IMR-90 (cell line): ENCODE results near the gene STAG1. TPM values are rescaled to one million over a fixed set of nuclear protein-coding genes. Genes with fewer than 3 reads are reported as not detected.

Source experiments
- ATAC-seq: fragments of 200-7000 bp; cut with Tn5 transposase; 2 replicates; pipeline ENCODE4 v1.9.1; 2020; ENCODE audit warnings: low read depth, mild to moderate bottlenecking, moderate library complexity
- BruUV-seq: library from RNA; stranded (reverse); fragments of 400-500 nt; replicated peaks from 2 replicates; lab custom pipeline; 2021; lab: Mats Ljungman, UMichigan
- CTCF ChIA-PET: fragments of 300-600 bp; formaldehyde crosslinking; extraction: SDS; loops from one replicate; lab custom pipeline; 2021; ENCODE audit warnings: antibody characterized with exemption; lab: Yijun Ruan, JAX
- POLR2A ChIA-PET: fragments of 300-600 bp; sonication (Branson Sonifier 250); formaldehyde crosslinking; loops from one replicate; lab custom pipeline; 2022; ENCODE audit warnings: antibody characterized with exemption; ENCODE audit not compliant: unreplicated experiment; lab: Charles Lee
- DNase-seq: peaks from one replicate; pipeline ENCODE4 v3.0.0; 2013
- H2AFZ ChIP-seq: replicated peaks from 2 replicates; pipeline ENCODE3; 2013; ENCODE audit warnings: low read length, mild to moderate bottlenecking; ENCODE audit not compliant: poor library complexity
- H2AK5ac ChIP-seq: 2 replicates; pipeline ENCODE4 v1.6.1; 2013; ENCODE audit warnings: low read depth, low read length, inconsistent platforms
- H2AK9ac ChIP-seq: replicated peaks from 2 replicates; pipeline ENCODE3; 2013; ENCODE audit warnings: mild to moderate bottlenecking, low read depth, low read length, moderate library complexity; ENCODE audit not compliant: poor library complexity
- H2BK120ac ChIP-seq: 2 replicates; pipeline ENCODE4 v1.6.1; 2013; ENCODE audit warnings: low read depth, low read length, inconsistent platforms
- H2BK15ac ChIP-seq: 3 replicates; pipeline ENCODE4 v1.6.1; 2013; ENCODE audit warnings: low read depth, low read length, inconsistent platforms
- H2BK20ac ChIP-seq: 2 replicates; pipeline ENCODE4 v1.6.1; 2013; ENCODE audit warnings: low read depth, mild to moderate bottlenecking, inconsistent platforms, low read length, moderate library complexity
- H2BK5ac ChIP-seq: 2 replicates; pipeline ENCODE4 v1.6.1; 2013; ENCODE audit warnings: mild to moderate bottlenecking, low read depth, low read length, inconsistent platforms; ENCODE audit not compliant: poor library complexity, severe bottlenecking
- H3K14ac ChIP-seq: replicated peaks from 2 replicates; pipeline ENCODE4 v1.6.1; 2013; ENCODE audit warnings: low read depth, low read length, inconsistent platforms
- H3K18ac ChIP-seq: 2 replicates; pipeline ENCODE4 v1.6.1; 2013; ENCODE audit warnings: low read depth, low read length, control low read depth
- H3K23ac ChIP-seq: 2 replicates; pipeline ENCODE4 v1.6.1; 2013; ENCODE audit warnings: low read depth, low read length, inconsistent platforms
- H3K27ac ChIP-seq: 2 replicates; pipeline ENCODE4 v1.5.1; 2013; ENCODE audit warnings: mild to moderate bottlenecking, control low read depth, low read length; ENCODE audit not compliant: insufficient read depth
- H3K27me3 ChIP-seq: 2 replicates; pipeline ENCODE4 v1.6.1; 2013; ENCODE audit warnings: low read length; ENCODE audit not compliant: control insufficient read depth, insufficient read depth
- H3K36me3 ChIP-seq: 2 replicates; pipeline ENCODE4 v1.6.1; 2013; ENCODE audit warnings: low read length, mixed read lengths; ENCODE audit not compliant: control insufficient read depth, insufficient read depth
- H3K4ac ChIP-seq: 2 replicates; pipeline ENCODE4 v1.6.1; 2013; ENCODE audit warnings: low read depth, low read length, inconsistent platforms
- H3K4me1 ChIP-seq: 2 replicates; pipeline ENCODE4 v1.6.1; 2013; ENCODE audit warnings: low read length, mixed read lengths; ENCODE audit not compliant: control insufficient read depth, insufficient read depth
- H3K4me2 ChIP-seq: 2 replicates; pipeline ENCODE4 v1.6.1; 2013; ENCODE audit warnings: low read depth, mild to moderate bottlenecking, control low read depth, low read length, moderate library complexity
- H3K4me3 ChIP-seq: 2 replicates; pipeline ENCODE4 v1.5.1; 2013; ENCODE audit warnings: low read depth, mild to moderate bottlenecking, control low read depth, low read length, moderate library complexity; ENCODE audit not compliant: insufficient read depth
- H3K56ac ChIP-seq: 2 replicates; pipeline ENCODE4 v1.6.1; 2013; ENCODE audit warnings: low read length, inconsistent platforms; ENCODE audit not compliant: insufficient read depth; ENCODE audit errors: extremely low read depth
- H3K79me1 ChIP-seq, 2 experiments: 2 replicates each; pipeline ENCODE4 v1.6.1; 2013; ENCODE audit warnings: low read length in 2 of 2, inconsistent platforms in 1 of 2, low read depth in 1 of 2
- H3K9ac ChIP-seq: 2 replicates; pipeline ENCODE4 v1.6.1; 2013; ENCODE audit warnings: low read depth, low read length, control low read depth
- H3K9me1 ChIP-seq: 2 replicates; pipeline ENCODE4 v1.6.1; 2013; ENCODE audit warnings: low read length, inconsistent platforms; ENCODE audit not compliant: insufficient read depth
- H3K9me3 ChIP-seq: 2 replicates; pipeline ENCODE4 v1.6.1; 2013; ENCODE audit warnings: low read length; ENCODE audit not compliant: control insufficient read depth, insufficient read depth
- H4K20me1 ChIP-seq: 2 replicates; pipeline ENCODE4 v1.6.1; 2013; ENCODE audit warnings: low read length, inconsistent platforms; ENCODE audit not compliant: insufficient read depth
- H4K5ac ChIP-seq: 2 replicates; pipeline ENCODE4 v1.6.1; 2013; ENCODE audit warnings: mild to moderate bottlenecking, low read depth, low read length, control low read depth
- H4K8ac ChIP-seq, 2 experiments: 2 replicates each; pipeline ENCODE4 v1.6.1; 2013; ENCODE audit warnings: low read depth in 2 of 2, low read length in 2 of 2, control low read depth in 1 of 2, inconsistent platforms in 1 of 2
- H4K91ac ChIP-seq: 2 replicates; pipeline ENCODE4 v1.6.1; 2013; ENCODE audit warnings: low read depth, low read length, inconsistent platforms; ENCODE audit not compliant: insufficient read depth
- CEBPB ChIP-seq: IDR thresholded peaks from 2 replicates; pipeline ENCODE4 v1.6.1; 2012; ENCODE audit warnings: low read depth, low read length, improper control_type of control experiment
- CHD1 ChIP-seq: IDR thresholded peaks from 2 replicates; pipeline ENCODE4 v1.6.1; 2012; ENCODE audit warnings: low read depth, low read length, improper control_type of control experiment
- MAZ ChIP-seq: IDR thresholded peaks from 2 replicates; pipeline ENCODE4 v1.6.1; 2012; ENCODE audit warnings: low read depth, mild to moderate bottlenecking, low read length, improper control_type of control experiment, moderate library complexity, borderline replicate concordance
- MXI1 ChIP-seq: IDR thresholded peaks from 2 replicates; pipeline ENCODE4 v1.6.1; 2012; ENCODE audit warnings: low read depth, mild to moderate bottlenecking, low read length, moderate library complexity, borderline replicate concordance
- NFE2L2 ChIP-seq: fragments of 150-350 bp; IDR thresholded peaks from 2 replicates; pipeline ENCODE4 v1.6.1; 2016; ENCODE audit warnings: low read depth, mild to moderate bottlenecking, low read length
- RCOR1 ChIP-seq: IDR thresholded peaks from 2 replicates; pipeline ENCODE4 v1.6.1; 2012; ENCODE audit warnings: mild to moderate bottlenecking, low read length, improper control_type of control experiment; ENCODE audit not compliant: insufficient replicate concordance
- RFX5 ChIP-seq: IDR thresholded peaks from 2 replicates; pipeline ENCODE4 v1.8.0; 2012; ENCODE audit warnings: low read depth, mild to moderate bottlenecking, low read length, moderate library complexity
- USF2 ChIP-seq: fragments of 150-350 bp; IDR thresholded peaks from 2 replicates; pipeline ENCODE4 v1.6.1; 2017; ENCODE audit warnings: mild to moderate bottlenecking, antibody characterized with exemption, low read length, low read depth
- WGBS, 2 experiments: methylation state at CpG; one replicate each; pipeline versions ENCODE4 v1.1.5 to v1.1.7; 2013; ENCODE audit warnings: missing lambda C conversion rate in 2 of 2; ENCODE audit not compliant: insufficient read length in 1 of 2; ENCODE audit errors: extremely low coverage in 2 of 2; 5-methylcytosine and 5-hydroxymethylcytosine counted together
- dilution Hi-C: fragments of 300-500 bp; cut with HindIII; formaldehyde crosslinking; loops from one replicate; pipeline ENCODE4 v1.14.3; 2018; ENCODE audit warnings: low sequenced_read_pairs; ENCODE audit not compliant: unreplicated experiment
- in situ Hi-C: fragments of 300-500 bp; cut with MboI; formaldehyde crosslinking; loops from 3 replicates; pipeline ENCODE4 v1.14.3; 2019; ENCODE audit warnings: low sequenced_read_pairs, inconsistent platforms, mixed read lengths
- intact Hi-C: fragments of 100-400 bp; cut with micrococcal nuclease; formaldehyde crosslinking; loops from 2 replicates; pipeline ENCODE4 v1.10.0; 2022
- polyA plus RNA-seq, 3 experiments: library from polyadenylated mRNA; depleted of rRNA; stranded (reverse); fragments of >200 nt; gene quantifications; 2 replicates each; pipeline ENCODE4 v1.2.3, GENCODE V29; 2012; ENCODE audit warnings: low replicate concordance in 1 of 3
- total RNA-seq: library from RNA; depleted of rRNA; stranded (reverse); fragments of >200 nt; gene quantifications from 2 replicates; pipeline ENCODE4 v1.2.3, GENCODE V29; 2012

STAG1 gene
- total and polyA plus RNA-seq, 2 of the 4 experiments (the other 2 are of a cell fraction) = 9.6 to 32.3 TPM

- TF ChIP-seq RFX5 (no peak), MAZ (no peak), CEBPB (no peak)
Observed at GRCh38 chr3:136385457-136385856, 366.7 kb downstream of the STAG1 start (continued).

- TF ChIP-seq USF2 = no peak
- peak; percentile 86 for TF ChIP-seq RFX5
- TF ChIP-seq CEBPB = no peak
- TF ChIP-seq RCOR1 = no peak
- no peak for TF ChIP-seq MXI1
- TF ChIP-seq NFE2L2 = no peak
- TF ChIP-seq CHD1 = no peak
- no peak for TF ChIP-seq MAZ
- H2BK20ac ChIP-seq = no peak overlapping the region; the same call in 1 of the 2 replicates
- H3K56ac ChIP-seq = no peak overlapping the region
- no peak overlapping the region; the same call in 1 of the 2 replicates for H3K23ac ChIP-seq
- intact Hi-C loops (no loop called here), in situ Hi-C loops (no loop called here), dilution Hi-C loops (no loop called here)
- H3K4ac ChIP-seq = no peak overlapping the region
- peak overlapping the region; percentile 33 for H2BK5ac ChIP-seq
- no peak overlapping the region for H2BK15ac ChIP-seq
- H3K79me1 ChIP-seq = peaks cover 0 to 4% of the 10 kb centered on the region in 2 experiments; a peak in 1 of 4 replicates
- no peak overlapping the region for H3K14ac ChIP-seq
- BruUV-seq = no TSS peak
- H3K4me2 ChIP-seq = no peak overlapping the region
- no peak overlapping the region for H3K27ac ChIP-seq
- no peaks in the 10 kb centered on the region for H3K9me3 ChIP-seq
- no peaks in the 10 kb centered on the region for H4K20me1 ChIP-seq
- H2AK5ac ChIP-seq = no peak overlapping the region
- WGBS, 2 experiments = 100% methylated on average over 1 of the region's 2 CpGs; no CpG with 5 or more reads in 1 of the 2 experiments
- H3K27me3 ChIP-seq = no peaks in the 10 kb centered on the region
- no peak overlapping the region for H3K4me3 ChIP-seq
- H3K36me3 ChIP-seq = peaks cover 3% of the 10 kb centered on the region
- H3K9me1 ChIP-seq = peaks cover 2% of the 10 kb centered on the region; the same call in 1 of the 2 replicates
- POLR2A ChIA-PET = no interaction called here
- CTCF ChIA-PET = interaction anchor here (0.7 to 1.2 kb wide), 3 partner anchors 11 to 25 kb away, joined by 3 to 8 read pairs (median 3); no protein-coding TSS in a partner anchor
- no peak overlapping the region for H3K18ac ChIP-seq
- no peak overlapping the region for H4K5ac ChIP-seq
- no peak overlapping the region; a peak in 1 of 4 replicates for H4K8ac ChIP-seq
- no peak overlapping the region for H2BK120ac ChIP-seq
- H3K4me1 ChIP-seq = no peaks in the 10 kb centered on the region
- H2AK9ac ChIP-seq = no peak overlapping the region
- H4K91ac ChIP-seq = no peak overlapping the region
- ATAC-seq (no peak), DNase-seq (peak; percentile 10)
- no peak overlapping the region for H2AFZ ChIP-seq
- no peak overlapping the region for H3K9ac ChIP-seq
Observed at GRCh38 chr3:136381051-136381450, 371.1 kb downstream of the STAG1 start.
